CD14-positive monocyte (primary cell): Measurements from ENCODE around the gene LCLAT1. TPM values are rescaled to one million over a fixed set of nuclear protein-coding genes. Genes with fewer than 3 reads are reported as not detected.

ENCODE experiments used
- DNase-seq, 3 donors: peaks; one replicate each; pipeline ENCODE4 v3.0.0-alpha.2; 2011 to 2022
- H2AFZ ChIP-seq: 2 replicates; pipeline ENCODE4 v1.6.0; 2012; ENCODE audit warnings: mild to moderate bottlenecking, low read depth, low read length, inconsistent platforms; ENCODE audit not compliant: insufficient read depth, poor library complexity, severe bottlenecking
- H3K27ac ChIP-seq, 2 donors: 1 replicate in 1 of 2; 2 replicates in 1 of 2; pipeline ENCODE4 v1.5.1; 2012 to 2013; ENCODE audit warnings: low read length in 2 of 2, control low read depth in 1 of 2, inconsistent platforms in 1 of 2, low read depth in 1 of 2, mild to moderate bottlenecking in 1 of 2
- H3K27me3 ChIP-seq, 2 donors: one replicate each; pipeline versions ENCODE4 v1.6.0 to v1.6.1; 2011 to 2013; ENCODE audit warnings: low read length in 2 of 2; ENCODE audit not compliant: control insufficient read depth in 2 of 2, insufficient read depth in 2 of 2
- H3K36me3 ChIP-seq, 2 donors: replicated peaks in 1 of 2; 1 replicate in 1 of 2; 2 replicates in 1 of 2; pipeline versions ENCODE4 v1.5.1 to v1.6.1; 2012 to 2013; ENCODE audit warnings: low read length in 2 of 2, control low read depth in 1 of 2, inconsistent platforms in 1 of 2, mild to moderate bottlenecking in 1 of 2; ENCODE audit not compliant: insufficient read depth in 2 of 2, control insufficient read depth in 1 of 2
- H3K4me1 ChIP-seq, 2 donors: 1 replicate in 1 of 2; 2 replicates in 1 of 2; pipeline versions ENCODE4 v1.5.1 to v1.6.1; 2012 to 2013; ENCODE audit warnings: low read length in 2 of 2, control low read depth in 1 of 2, inconsistent platforms in 1 of 2, mild to moderate bottlenecking in 1 of 2, moderate library complexity in 1 of 2; ENCODE audit not compliant: insufficient read depth in 2 of 2, control insufficient read depth in 1 of 2
- H3K4me2 ChIP-seq: replicated peaks from 2 replicates; pipeline ENCODE3; 2012; ENCODE audit warnings: low read length, moderate library complexity, mild to moderate bottlenecking; ENCODE audit not compliant: poor library complexity, severe bottlenecking; ENCODE audit errors: extremely low read depth
- H3K4me3 ChIP-seq, 3 experiments: fragments of 200-600 bp in 1 of 3; sonication (generic) in 1 of 3; replicated peaks in 1 of 3; 1 replicate in 2 of 3; 2 replicates in 1 of 3; pipeline ENCODE4 v1.5.1; 2011 to 2013; ENCODE audit warnings: low read length in 3 of 3, mild to moderate bottlenecking in 3 of 3, control low read depth in 2 of 3, low read depth in 2 of 3, inconsistent platforms in 1 of 3, moderate library complexity in 1 of 3
- H3K79me2 ChIP-seq: 2 replicates; pipeline ENCODE4 v1.6.0; 2012; ENCODE audit warnings: mild to moderate bottlenecking, control low read depth, inconsistent platforms, low read length, moderate library complexity; ENCODE audit not compliant: insufficient read depth
- H3K9ac ChIP-seq: 2 replicates; pipeline ENCODE4 v1.6.0; 2017; ENCODE audit warnings: low read length, mild to moderate bottlenecking; ENCODE audit not compliant: insufficient read depth, poor library complexity, severe bottlenecking
- H3K9me3 ChIP-seq, 2 donors: replicated peaks in 1 of 2; 1 replicate in 1 of 2; 2 replicates in 1 of 2; pipeline versions ENCODE4 v1.5.1 to v1.6.1; 2012 to 2013; ENCODE audit warnings: low read length in 2 of 2, control low read depth in 1 of 2; ENCODE audit not compliant: control insufficient read depth in 1 of 2, insufficient read depth in 1 of 2
- H4K20me1 ChIP-seq: 2 replicates; pipeline ENCODE4 v1.6.0; 2012; ENCODE audit warnings: mild to moderate bottlenecking, low read length, control low read depth, moderate library complexity; ENCODE audit not compliant: insufficient read depth
- H3K27ac Mint-ChIP-seq, 7 donors: one replicate each; pipeline ENCODE4 v1.8.0; 2020; ENCODE audit warnings: mild to moderate bottlenecking in 7 of 7, mixed read lengths in 7 of 7, moderate library complexity in 6 of 7, inconsistent platforms in 2 of 7
- H3K27me3 Mint-ChIP-seq, 3 donors: one replicate each; pipeline ENCODE4 v1.8.0; 2021 to 2022; ENCODE audit warnings: low read depth in 3 of 3, mild to moderate bottlenecking in 3 of 3, mixed read lengths in 3 of 3, moderate library complexity in 3 of 3, inconsistent platforms in 1 of 3
- H3K36me3 Mint-ChIP-seq, 2 donors: one replicate each; pipeline ENCODE4 v1.8.0; 2020; ENCODE audit warnings: mixed read lengths in 2 of 2, inconsistent platforms in 1 of 2, mild to moderate bottlenecking in 1 of 2
- H3K4me1 Mint-ChIP-seq: one replicate; pipeline ENCODE4 v1.8.0; 2020; ENCODE audit warnings: mild to moderate bottlenecking, mixed read lengths
- H3K4me3 Mint-ChIP-seq, 2 donors: one replicate each; pipeline ENCODE4 v1.8.0; 2020; ENCODE audit warnings: mild to moderate bottlenecking in 2 of 2, mixed read lengths in 2 of 2, moderate library complexity in 1 of 2
- H3K9me3 Mint-ChIP-seq, 7 donors: one replicate each; pipeline ENCODE4 v1.8.0; 2020 to 2022; ENCODE audit warnings: mixed read lengths in 7 of 7, mild to moderate bottlenecking in 6 of 7, moderate library complexity in 6 of 7, inconsistent platforms in 2 of 7
- CTCF ChIP-seq: fragments of 200-600 bp; IDR thresholded peaks from one replicate; pipeline ENCODE4 v1.8.0; 2022; ENCODE audit warnings: antibody characterized with exemption, mild to moderate bottlenecking
- WGBS: methylation state at CpG from one replicate; pipeline ENCODE4 v1.1.5; 2013; ENCODE audit warnings: missing lambda C conversion rate; ENCODE audit not compliant: insufficient coverage; 5-methylcytosine and 5-hydroxymethylcytosine counted together
- intact Hi-C, 2 donors: fragments of 100-400 bp; cut with micrococcal nuclease; formaldehyde crosslinking; loops; one replicate each; pipeline versions ENCODE4 v1.15.0 to v1.15.1; 2023
- polyA plus RNA-seq, 3 donors: library from polyadenylated mRNA; depleted of rRNA in 1 of 3; unstranded in 2 of 3; stranded (reverse) in 1 of 3; fragments of 300-500 nt in 2 of 3; fragments of >200 nt in 1 of 3; fragmentation: Illumina TruSeq in 2 of 3; gene quantifications; 1 replicate in 2 of 3; 2 replicates in 1 of 3; pipeline ENCODE4 v1.2.3, GENCODE V29; 2012 to 2021

Gene LCLAT1
- polyA plus RNA-seq, 3 donors: 1.2 to 5.7 (median 1.3) TPM

- intact Hi-C loops: no loop called here
- DNase-seq: no peak
- H3K9ac ChIP-seq: no peak overlapping the region
- H3K9me3 ChIP-seq: no peaks in the 10 kb centered on the region
- no peak for TF ChIP-seq CTCF
- no peak overlapping the region for H3K4me2 ChIP-seq
- Mint-ChIP-seq H3K4me3 (no peak overlapping the region), H3K9me3 (peaks cover 0 to 2% (median 0%) of the 10 kb centered on the region in 7 donors), H3K27me3 (no peaks in the 10 kb centered on the region), H3K4me1 (peaks cover 16% of the 10 kb centered on the region), H3K36me3 (peaks cover 0 to 4% of the 10 kb centered on the region in 2 donors), H3K27ac (peak overlapping the region in 6 of 7 donors; percentile 23 to 72 (median 50))
- peaks cover 10 to 19% of the 10 kb centered on the region in 2 donors for H3K4me1 ChIP-seq
- WGBS: 94% methylated on average over 4 of the region's 6 CpGs
- H3K27ac ChIP-seq: peak overlapping the region in 1 of 2 donors; percentile 24
- no peak overlapping the region for H2AFZ ChIP-seq
- H3K79me2 ChIP-seq: no peaks in the 10 kb centered on the region
- H4K20me1 ChIP-seq: no peaks in the 10 kb centered on the region
- H3K36me3 ChIP-seq: no peaks in the 10 kb centered on the region
- H3K4me3 ChIP-seq: no peak overlapping the region
- no peaks in the 10 kb centered on the region for H3K27me3 ChIP-seq
These were observed 33.8 kb downstream of the LCLAT1 start for GRCh38 chr2:30480703-30481322.

GRCh38 chr2:30481323-30481800 lies 34.3 kb downstream of the LCLAT1 start:
- H3K9me3 Mint-ChIP-seq: peaks cover 0 to 2% (median 0%) of the 10 kb centered on the region in 7 donors
- no peak overlapping the region for H3K9ac ChIP-seq
- no peaks in the 10 kb centered on the region for H3K9me3 ChIP-seq
- no peak overlapping the region for H3K4me3 ChIP-seq
- H2AFZ ChIP-seq: no peak overlapping the region
- H3K36me3 Mint-ChIP-seq: peaks cover 0 to 4% of the 10 kb centered on the region in 2 donors
- H3K27me3 Mint-ChIP-seq: no peaks in the 10 kb centered on the region
- H3K27me3 ChIP-seq: no peaks in the 10 kb centered on the region
- H3K27ac ChIP-seq: peak overlapping the region in 1 of 2 donors; percentile 24
- TF ChIP-seq CTCF: no peak
- no peak overlapping the region for H3K4me2 ChIP-seq
- H4K20me1 ChIP-seq: no peaks in the 10 kb centered on the region
- H3K4me1 ChIP-seq: peaks cover 10 to 19% of the 10 kb centered on the region in 2 donors
- no peaks in the 10 kb centered on the region for H3K79me2 ChIP-seq
- WGBS: 0% methylated on average over 3 of the region's 3 CpGs
- no peak overlapping the region for H3K4me3 Mint-ChIP-seq
- H3K36me3 ChIP-seq: no peaks in the 10 kb centered on the region
- peaks cover 16% of the 10 kb centered on the region for H3K4me1 Mint-ChIP-seq
- intact Hi-C loops: no loop called here
- H3K27ac Mint-ChIP-seq: peak overlapping the region in 6 of 7 donors; percentile 13 to 66 (median 20)
- DNase-seq: peak; percentile 52 to 73 (median 54)
